NCI-H187 treated with DMSO at 0.1 percent for 48 hours (cell line): ENCODE measurements around the gene STIM1.

Source experiments
- DNase-seq: peaks from one replicate; lab custom pipeline; 2025; lab: John Stamatoyannopoulos, UW

Gene STIM1

GRCh38 chr11:3916962-3917361 lies 61.5 kb downstream of the STIM1 start:
- no peak for DNase-seq

GRCh38 chr11:3920148-3920852 lies 64.8 kb downstream of the STIM1 start:
- DNase-seq = no peak

GRCh38 chr11:3922056-3922455 lies 66.6 kb downstream of the STIM1 start:
- no peak for DNase-seq

- DNase-seq = no peak
These were observed 70.0 kb downstream of the STIM1 start for GRCh38 chr11:3925513-3925912.

GRCh38 chr11:3926458-3927095 lies 71.1 kb downstream of the STIM1 start:
- no peak for DNase-seq

GRCh38 chr11:3927129-3927796 lies 71.8 kb downstream of the STIM1 start:
- no peak for DNase-seq

- DNase-seq = no peak
These were observed 73.8 kb downstream of the STIM1 start for GRCh38 chr11:3929232-3929631.

GRCh38 chr11:3929649-3930048 lies 74.2 kb downstream of the STIM1 start:
- DNase-seq = no peak

GRCh38 chr11:3932698-3933097 lies 77.2 kb downstream of the STIM1 start:
- no peak for DNase-seq

GRCh38 chr11:3933165-3933628 lies 77.7 kb downstream of the STIM1 start:
- no peak for DNase-seq

GRCh38 chr11:3934658-3935057 lies 79.2 kb downstream of the STIM1 start:
- DNase-seq = no peak

- no peak for DNase-seq
These were observed 81.1 kb downstream of the STIM1 start for GRCh38 chr11:3936517-3936916.

GRCh38 chr11:3939211-3939610 lies 83.7 kb downstream of the STIM1 start:
- DNase-seq = no peak

- no peak for DNase-seq
These were observed 84.3 kb downstream of the STIM1 start for GRCh38 chr11:3939651-3940190.

GRCh38 chr11:3942160-3942955 lies 86.9 kb downstream of the STIM1 start:
- DNase-seq = no peak

GRCh38 chr11:3942956-3943497 lies 87.6 kb downstream of the STIM1 start:
- no peak for DNase-seq

GRCh38 chr11:3944198-3944597 lies 88.7 kb downstream of the STIM1 start:
- no peak for DNase-seq

- DNase-seq = no peak
These were observed 91.1 kb downstream of the STIM1 start for GRCh38 chr11:3946455-3947017.

- no peak for DNase-seq
These were observed 91.6 kb downstream of the STIM1 start for GRCh38 chr11:3947061-3947460.

GRCh38 chr11:3949125-3949524 lies 93.7 kb downstream of the STIM1 start:
- no peak for DNase-seq

GRCh38 chr11:3950996-3951660 lies 95.7 kb downstream of the STIM1 start:
- DNase-seq = no peak
